Activated naive CD8-positive, alpha-beta T cell (primary cell): ENCODE results near the gene KIAA1217.

Experiments used
- H3K27ac Mint-ChIP-seq: one replicate; pipeline ENCODE4 v1.8.0; 2021; ENCODE audit warnings: mixed read lengths
- H3K27me3 Mint-ChIP-seq: one replicate; pipeline ENCODE4 v1.8.0; 2021; ENCODE audit warnings: mixed read lengths
- H3K36me3 Mint-ChIP-seq: one replicate; pipeline ENCODE4 v1.8.0; 2021; ENCODE audit warnings: mixed read lengths
- H3K4me1 Mint-ChIP-seq: one replicate; pipeline ENCODE4 v1.8.0; 2021; ENCODE audit warnings: low read depth, mixed read lengths
- H3K4me3 Mint-ChIP-seq: one replicate; pipeline ENCODE4 v1.8.0; 2021; ENCODE audit warnings: mild to moderate bottlenecking, mixed read lengths
- H3K9me3 Mint-ChIP-seq: one replicate; pipeline ENCODE4 v1.8.0; 2021; ENCODE audit warnings: low read depth, mixed read lengths

KIAA1217 gene

DNA sequence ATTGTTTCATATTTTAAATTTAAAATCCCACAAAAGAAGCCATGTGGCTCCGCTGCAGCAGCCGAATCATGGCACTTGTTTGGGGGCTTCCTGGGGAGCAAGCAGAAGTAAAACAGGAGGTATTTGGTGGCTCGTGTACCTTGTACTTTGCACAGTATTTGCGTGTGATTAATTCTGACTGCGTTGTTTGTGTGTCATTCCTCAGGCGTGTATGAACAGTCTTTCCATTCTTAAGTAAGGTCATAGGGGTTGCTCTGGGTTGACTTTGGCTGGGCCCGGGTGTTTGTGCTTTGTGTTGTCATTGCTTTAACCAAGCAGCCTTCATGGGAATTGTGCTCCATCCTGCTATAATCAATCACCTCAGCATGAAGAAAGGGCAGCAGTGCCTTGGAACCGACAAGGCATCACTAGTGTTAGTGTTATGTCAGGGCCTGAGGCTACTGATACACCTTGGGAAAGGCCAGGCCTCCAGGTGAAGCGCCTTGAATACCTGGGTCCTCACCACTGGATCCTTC is 332.4 kb downstream of the KIAA1217 start:
- H3K9me3 Mint-ChIP-seq: no peaks in the 10 kb centered on the region
- no peaks in the 10 kb centered on the region for H3K36me3 Mint-ChIP-seq
- H3K4me1 Mint-ChIP-seq: no peaks in the 10 kb centered on the region
- no peak overlapping the region for H3K27ac Mint-ChIP-seq
- H3K4me3 Mint-ChIP-seq: no peak overlapping the region
- H3K27me3 Mint-ChIP-seq: peaks cover 1% of the 10 kb centered on the region

DNA sequence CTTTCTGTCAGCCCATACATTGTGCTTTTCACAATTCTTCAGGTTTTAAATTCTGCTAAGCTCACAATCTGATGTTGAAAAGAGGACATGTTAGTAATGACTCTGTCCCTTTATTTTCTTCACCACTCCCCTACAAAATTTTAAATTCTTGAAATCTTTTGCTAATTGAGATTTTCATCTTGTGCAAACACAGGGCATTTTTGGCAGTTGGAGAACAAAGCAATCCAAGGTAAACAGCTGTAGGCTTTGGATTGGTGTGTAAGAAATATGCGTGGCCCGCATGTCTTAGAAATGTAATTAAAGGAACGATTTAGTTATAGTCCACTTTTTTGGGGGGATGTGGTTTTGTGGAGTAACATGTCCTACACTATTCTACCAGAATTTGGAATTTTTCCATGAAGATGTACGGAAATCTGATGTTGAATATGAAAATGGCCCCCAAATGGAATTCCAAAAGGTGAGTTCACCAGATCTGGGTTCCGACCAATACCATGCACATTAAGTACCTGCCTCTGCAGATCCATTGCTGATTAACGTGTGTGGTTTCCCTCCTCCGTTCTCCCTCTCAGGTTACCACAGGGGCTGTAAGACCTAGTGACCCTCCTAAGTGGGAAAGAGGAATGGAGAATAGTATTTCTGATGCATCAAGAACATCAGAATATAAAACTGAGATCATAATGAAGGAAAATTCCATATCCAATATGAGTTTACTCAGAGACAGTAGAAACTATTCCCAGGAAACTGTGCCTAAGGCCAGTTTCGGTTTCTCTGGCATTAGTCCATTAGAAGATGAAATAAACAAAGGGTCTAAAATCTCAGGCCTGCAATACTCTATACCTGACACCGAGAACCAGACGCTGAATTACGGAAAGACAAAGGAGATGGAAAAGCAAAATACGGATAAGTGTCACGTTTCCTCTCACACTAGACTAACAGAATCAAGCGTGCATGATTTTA is 333.7 kb downstream of the KIAA1217 start:
- no peaks in the 10 kb centered on the region for H3K4me1 Mint-ChIP-seq
- no peaks in the 10 kb centered on the region for H3K9me3 Mint-ChIP-seq
- no peak overlapping the region for H3K27ac Mint-ChIP-seq
- H3K36me3 Mint-ChIP-seq: no peaks in the 10 kb centered on the region
- peaks cover 1% of the 10 kb centered on the region for H3K27me3 Mint-ChIP-seq
- H3K4me3 Mint-ChIP-seq: no peak overlapping the region

GRCh38 chr10:24544776-24545175 is 335.8 kb downstream of the KIAA1217 start:
- no peak overlapping the region for H3K27ac Mint-ChIP-seq
- H3K4me3 Mint-ChIP-seq: no peak overlapping the region
- H3K27me3 Mint-ChIP-seq: peaks cover 1% of the 10 kb centered on the region
- no peaks in the 10 kb centered on the region for H3K9me3 Mint-ChIP-seq
- no peaks in the 10 kb centered on the region for H3K36me3 Mint-ChIP-seq
- no peaks in the 10 kb centered on the region for H3K4me1 Mint-ChIP-seq

DNA sequence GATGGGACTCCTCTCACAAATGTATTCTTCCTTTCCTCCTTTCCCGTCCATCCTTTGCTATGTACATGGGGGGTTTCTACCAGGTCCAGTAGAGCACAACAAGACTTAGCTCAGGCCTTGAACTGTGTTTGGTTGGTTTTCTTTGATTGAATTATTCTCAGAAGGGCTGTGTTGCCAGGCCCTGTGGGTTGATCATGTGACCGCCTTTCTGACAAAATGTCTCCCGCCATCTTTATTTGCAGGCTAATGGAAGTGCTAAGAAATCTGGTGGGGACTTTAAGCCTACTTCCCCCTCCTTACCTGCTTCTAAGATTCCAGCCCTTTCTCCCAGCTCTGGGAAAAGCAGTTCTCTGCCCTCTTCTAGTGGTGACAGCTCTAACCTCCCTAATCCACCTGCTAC is 336.6 kb downstream of the KIAA1217 start:
- no peaks in the 10 kb centered on the region for H3K36me3 Mint-ChIP-seq
- H3K27me3 Mint-ChIP-seq: no peaks in the 10 kb centered on the region

DNA sequence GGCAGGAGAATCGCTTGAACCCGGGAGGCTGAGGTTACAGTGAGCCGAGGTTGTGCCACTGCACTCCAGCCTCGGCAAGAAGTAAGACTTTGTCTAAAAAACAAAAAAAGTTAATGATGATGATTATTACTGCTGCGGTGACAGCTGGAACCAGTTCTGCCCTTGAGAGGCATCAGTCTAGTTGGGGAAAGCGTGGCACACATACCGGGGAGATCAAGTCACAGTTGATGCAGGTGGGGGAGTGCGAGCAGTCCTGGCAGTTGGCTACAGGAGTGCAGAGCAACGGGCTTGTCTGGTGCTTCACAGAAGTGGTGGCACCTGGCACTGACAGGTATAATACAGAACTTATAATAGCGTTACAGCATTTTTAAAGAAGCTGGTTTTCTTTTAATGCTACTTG is 341.7 kb downstream of the KIAA1217 start:
- Mint-ChIP-seq H3K27me3 (no peaks in the 10 kb centered on the region), H3K4me1 (no peaks in the 10 kb centered on the region), H3K36me3 (no peaks in the 10 kb centered on the region), H3K9me3 (no peaks in the 10 kb centered on the region), H3K4me3 (no peak overlapping the region), H3K27ac (no peak overlapping the region)

More for the DNA sequence above, 336.6 kb downstream of the KIAA1217 start:
- no peaks in the 10 kb centered on the region for H3K9me3 Mint-ChIP-seq
- no peaks in the 10 kb centered on the region for H3K4me1 Mint-ChIP-seq
- no peak overlapping the region for H3K4me3 Mint-ChIP-seq
- H3K27ac Mint-ChIP-seq: no peak overlapping the region

- H3K27me3 Mint-ChIP-seq: no peaks in the 10 kb centered on the region
- H3K4me1 Mint-ChIP-seq: no peaks in the 10 kb centered on the region
- no peaks in the 10 kb centered on the region for H3K36me3 Mint-ChIP-seq
- no peak overlapping the region for H3K4me3 Mint-ChIP-seq
- no peaks in the 10 kb centered on the region for H3K9me3 Mint-ChIP-seq
- no peak overlapping the region for H3K27ac Mint-ChIP-seq
Measured at GRCh38 chr10:24551161-24551560, 342.2 kb downstream of the KIAA1217 start.

GRCh38 chr10:24552346-24553016 is 343.5 kb downstream of the KIAA1217 start:
- Mint-ChIP-seq H3K9me3 (no peaks in the 10 kb centered on the region), H3K4me3 (no peak overlapping the region), H3K27me3 (no peaks in the 10 kb centered on the region), H3K4me1 (peaks cover 5% of the 10 kb centered on the region), H3K36me3 (no peaks in the 10 kb centered on the region), H3K27ac (no peak overlapping the region)

GRCh38 chr10:24553051-24553612 is 344.2 kb downstream of the KIAA1217 start:
- H3K4me1 Mint-ChIP-seq: peaks cover 5% of the 10 kb centered on the region
- H3K9me3 Mint-ChIP-seq: no peaks in the 10 kb centered on the region
- H3K36me3 Mint-ChIP-seq: no peaks in the 10 kb centered on the region
- H3K27me3 Mint-ChIP-seq: no peaks in the 10 kb centered on the region
- H3K27ac Mint-ChIP-seq: no peak overlapping the region
- H3K4me3 Mint-ChIP-seq: no peak overlapping the region

DNA sequence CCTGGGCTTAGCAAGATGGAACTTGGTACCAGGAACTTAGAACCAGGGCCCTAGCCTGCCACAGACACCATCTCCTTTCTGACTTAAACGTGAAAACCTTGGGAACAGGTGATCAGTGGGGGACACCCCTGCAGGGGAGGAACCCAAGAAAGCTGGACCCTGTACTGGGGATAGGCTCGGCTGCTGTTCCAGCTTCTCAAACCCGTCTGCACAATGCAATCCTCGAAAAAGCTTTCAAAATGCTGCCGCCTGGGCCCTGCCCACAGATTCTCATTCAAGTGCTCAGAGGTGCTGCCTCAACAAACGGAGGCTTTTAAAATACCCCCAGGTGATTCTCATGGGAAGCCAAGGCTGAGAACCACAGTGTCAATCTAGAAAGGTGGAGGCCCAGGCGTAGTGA is 345.1 kb downstream of the KIAA1217 start:
- H3K9me3 Mint-ChIP-seq: no peaks in the 10 kb centered on the region
- no peak overlapping the region for H3K4me3 Mint-ChIP-seq
- peaks cover 5% of the 10 kb centered on the region for H3K4me1 Mint-ChIP-seq
- no peaks in the 10 kb centered on the region for H3K36me3 Mint-ChIP-seq
- H3K27me3 Mint-ChIP-seq: no peaks in the 10 kb centered on the region
- no peak overlapping the region for H3K27ac Mint-ChIP-seq

DNA sequence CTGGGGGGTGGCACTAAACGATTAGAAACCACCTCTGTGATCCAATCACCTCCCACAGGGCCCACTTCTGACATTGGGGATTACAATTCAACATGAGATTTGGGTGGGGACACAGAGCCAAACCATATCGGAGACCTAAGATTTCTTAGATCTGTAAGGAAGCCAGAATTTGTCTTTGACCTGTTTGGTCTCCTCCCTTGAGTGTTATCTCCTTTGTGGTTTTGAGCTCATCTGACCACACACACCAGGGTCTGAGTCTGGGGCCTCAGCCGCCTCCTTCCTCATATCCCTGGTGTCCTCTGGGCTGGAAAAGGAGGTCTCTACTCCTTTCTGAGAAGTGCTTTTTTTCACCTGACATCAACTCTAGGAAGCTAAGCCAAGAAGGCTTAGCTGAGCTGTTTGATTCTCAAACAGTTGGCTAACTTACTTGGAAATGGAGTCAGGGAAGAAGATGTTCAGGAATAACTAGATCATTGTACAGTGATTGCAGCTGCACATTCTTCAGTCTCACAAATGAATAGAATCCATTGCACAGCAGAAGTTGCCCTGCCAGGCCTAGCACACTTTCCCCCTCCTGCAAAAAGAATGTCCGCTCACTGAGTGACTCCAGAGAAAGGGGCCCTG is 347.3 kb downstream of the KIAA1217 start:
- Mint-ChIP-seq H3K27ac (no peak overlapping the region), H3K36me3 (no peaks in the 10 kb centered on the region), H3K4me1 (peaks cover 5% of the 10 kb centered on the region), H3K27me3 (no peaks in the 10 kb centered on the region), H3K9me3 (no peaks in the 10 kb centered on the region), H3K4me3 (no peak overlapping the region)

GRCh38 chr10:24556750-24557742 is 348.1 kb downstream of the KIAA1217 start:
- Mint-ChIP-seq H3K4me1 (peaks cover 5% of the 10 kb centered on the region), H3K36me3 (no peaks in the 10 kb centered on the region), H3K27ac (no peak overlapping the region), H3K27me3 (no peaks in the 10 kb centered on the region), H3K4me3 (no peak overlapping the region), H3K9me3 (no peaks in the 10 kb centered on the region)

- Mint-ChIP-seq H3K9me3 (no peaks in the 10 kb centered on the region), H3K27ac (no peak overlapping the region), H3K27me3 (no peaks in the 10 kb centered on the region), H3K36me3 (no peaks in the 10 kb centered on the region), H3K4me1 (peaks cover 5% of the 10 kb centered on the region), H3K4me3 (no peak overlapping the region)
Measured at GRCh38 chr10:24561453-24561852, 352.5 kb downstream of the KIAA1217 start.

DNA sequence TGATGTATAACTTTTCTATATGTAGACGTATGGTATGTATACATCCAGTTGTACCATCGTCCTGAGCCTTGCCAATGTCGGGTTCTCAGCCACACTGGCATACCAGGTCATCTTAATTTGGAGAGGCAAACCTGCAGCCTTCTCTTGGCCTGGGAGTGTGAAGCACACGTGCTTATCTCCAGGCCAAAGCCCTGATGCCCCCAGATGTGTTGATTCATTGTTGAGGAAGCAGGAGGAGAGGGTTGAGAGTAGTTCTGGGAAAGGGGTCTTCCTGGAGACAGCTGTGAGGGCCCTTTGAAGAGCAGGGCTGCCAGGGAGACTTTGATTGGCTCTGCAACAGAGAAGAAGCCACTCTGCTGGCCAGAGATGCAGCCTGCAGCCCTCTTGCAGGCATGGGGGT is 359.1 kb downstream of the KIAA1217 start:
- Mint-ChIP-seq H3K9me3 (no peaks in the 10 kb centered on the region), H3K27me3 (peaks cover 10% of the 10 kb centered on the region), H3K27ac (no peak overlapping the region), H3K4me1 (no peaks in the 10 kb centered on the region), H3K4me3 (no peak overlapping the region), H3K36me3 (no peaks in the 10 kb centered on the region)

DNA sequence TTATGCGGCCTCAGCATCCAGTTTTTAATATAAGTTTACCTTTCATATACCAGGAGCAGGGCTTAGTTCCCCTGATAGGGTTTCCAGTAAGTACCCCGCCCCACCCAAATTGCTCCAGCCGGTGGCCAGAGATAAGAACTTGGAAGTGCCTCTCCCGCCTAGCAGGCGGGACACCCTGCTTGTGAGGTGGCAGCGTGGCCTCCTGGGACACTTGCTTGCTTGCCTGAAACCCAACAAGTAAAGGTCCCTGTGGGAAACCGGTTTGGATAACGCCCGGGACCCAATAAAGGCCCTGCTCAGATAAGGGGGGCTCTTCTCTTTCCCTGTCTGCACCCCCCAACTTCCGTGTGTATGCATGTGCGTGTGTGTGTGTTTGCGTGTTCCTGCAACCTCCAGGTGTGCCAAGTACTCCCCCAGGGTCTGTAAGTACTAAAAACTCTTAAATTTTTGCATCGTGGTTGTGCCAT is 360.4 kb downstream of the KIAA1217 start:
- H3K27me3 Mint-ChIP-seq: peaks cover 10% of the 10 kb centered on the region
- no peaks in the 10 kb centered on the region for H3K4me1 Mint-ChIP-seq
- H3K9me3 Mint-ChIP-seq: no peaks in the 10 kb centered on the region
- no peak overlapping the region for H3K27ac Mint-ChIP-seq
- H3K4me3 Mint-ChIP-seq: no peak overlapping the region
- H3K36me3 Mint-ChIP-seq: no peaks in the 10 kb centered on the region
